GM23338 (cell line): Measurements from ENCODE around the gene CACNA1G. TPM values are rescaled to one million over a fixed set of nuclear protein-coding genes. Genes with fewer than 3 reads are reported as not detected.

Experiments
- ATAC-seq: fragments of 200-7000 bp; cut with Tn5 transposase; 3 replicates; pipeline ENCODE4 v1.9.1; 2020
- DNase-seq: peaks from one replicate; pipeline ENCODE4 v3.0.0-alpha.2; 2015; ENCODE audit warnings: low spot score
- H2AFZ ChIP-seq: fragments of 200-600 bp; sonication (generic); 2 replicates; pipeline ENCODE4 v1.8.0; 2016; ENCODE audit warnings: antibody characterized with exemption, mild to moderate bottlenecking, moderate library complexity
- H3F3A ChIP-seq: fragments of 200-600 bp; sonication (generic); replicated peaks from 2 replicates; pipeline ENCODE4 v1.8.0; 2017; ENCODE audit warnings: antibody characterized with exemption, mixed run types, low read depth
- H3K27ac ChIP-seq: fragments of 200-600 bp; sonication (generic); 2 replicates; pipeline ENCODE4 v1.6.1; 2016; ENCODE audit warnings: low read depth
- H3K27me3 ChIP-seq: fragments of 200-600 bp; sonication (generic); 2 replicates; pipeline ENCODE4 v1.8.0; 2016; ENCODE audit warnings: mild to moderate bottlenecking, mixed run types, moderate library complexity; ENCODE audit not compliant: insufficient read depth
- H3K36me3 ChIP-seq: fragments of 200-600 bp; sonication (generic); 2 replicates; pipeline ENCODE4 v1.8.0; 2016; ENCODE audit warnings: mild to moderate bottlenecking; ENCODE audit not compliant: insufficient read depth
- H3K4me1 ChIP-seq: fragments of 200-600 bp; sonication (generic); 2 replicates; pipeline ENCODE4 v1.8.0; 2016; ENCODE audit warnings: mild to moderate bottlenecking, moderate library complexity; ENCODE audit not compliant: insufficient read depth
- H3K4me2 ChIP-seq: fragments of 200-600 bp; sonication (generic); 2 replicates; pipeline ENCODE4 v1.7.1; 2017; ENCODE audit warnings: mixed run types
- H3K4me3 ChIP-seq: fragments of 200-600 bp; sonication (generic); 2 replicates; pipeline ENCODE4 v1.6.1; 2016; ENCODE audit warnings: mixed run types
- H3K79me2 ChIP-seq: fragments of 200-600 bp; sonication (generic); replicated peaks from 2 replicates; pipeline ENCODE4 v1.8.0; 2017; ENCODE audit warnings: mild to moderate bottlenecking; ENCODE audit not compliant: insufficient read depth
- H3K9me2 ChIP-seq: fragments of 200-600 bp; sonication (generic); 2 replicates; pipeline ENCODE4 v1.8.0; 2017; ENCODE audit not compliant: insufficient read depth
- H4K20me1 ChIP-seq: fragments of 200-600 bp; sonication (generic); replicated peaks from 2 replicates; pipeline ENCODE4 v1.8.0; 2017; ENCODE audit warnings: mild to moderate bottlenecking; ENCODE audit not compliant: insufficient read depth
- H3K27ac Mint-ChIP-seq: 2 replicates; pipeline ENCODE4 v1.8.0; 2020; ENCODE audit warnings: inconsistent platforms, mild to moderate bottlenecking, moderate library complexity, mixed read lengths
- H3K27me3 Mint-ChIP-seq: 3 replicates; pipeline ENCODE4 v1.8.0; 2022; ENCODE audit warnings: low read depth, mild to moderate bottlenecking, moderate library complexity, mixed read lengths, inconsistent platforms; ENCODE audit not compliant: insufficient read depth, poor library complexity
- H3K36me3 Mint-ChIP-seq: 3 replicates; pipeline ENCODE4 v1.8.0; 2021; ENCODE audit warnings: low read depth, mild to moderate bottlenecking, inconsistent platforms, moderate library complexity, mixed read lengths
- H3K4me1 Mint-ChIP-seq: 3 replicates; pipeline ENCODE4 v1.8.0; 2020; ENCODE audit warnings: mild to moderate bottlenecking, inconsistent platforms, mixed read lengths
- H3K4me3 Mint-ChIP-seq: 3 replicates; pipeline ENCODE4 v1.8.0; 2021; ENCODE audit warnings: moderate library complexity, mild to moderate bottlenecking, inconsistent platforms, mixed read lengths
- H3K9me3 Mint-ChIP-seq: 3 replicates; pipeline ENCODE4 v1.8.0; 2020; ENCODE audit warnings: moderate library complexity, mild to moderate bottlenecking, inconsistent platforms, mixed read lengths
- CREB1 ChIP-seq: fragments of 250-450 bp; sonication (Bioruptor Pico); IDR thresholded peaks from 2 replicates; pipeline ENCODE4 v1.5.0; 2020; ENCODE audit warnings: low read depth, mild to moderate bottlenecking, moderate library complexity
- EZH2 ChIP-seq: fragments of 200-600 bp; sonication (generic); IDR thresholded peaks from one replicate; pipeline ENCODE4 v1.8.0; 2017; ENCODE audit warnings: antibody characterized with exemption, mild to moderate bottlenecking, low read depth; ENCODE audit not compliant: unreplicated experiment
- EZH2phosphoT487 ChIP-seq: fragments of 200-600 bp; sonication (generic); IDR thresholded peaks from one replicate; pipeline ENCODE4 v1.8.1; 2018; ENCODE audit warnings: antibody characterized with exemption; ENCODE audit not compliant: unreplicated experiment
- JUNB ChIP-seq: IDR thresholded peaks from one replicate; pipeline ENCODE4 v1.6.1; 2016; ENCODE audit warnings: antibody characterized with exemption; ENCODE audit not compliant: unreplicated experiment
- NANOG ChIP-seq: IDR thresholded peaks from 2 replicates; pipeline ENCODE4 v1.6.1; 2016; ENCODE audit warnings: antibody characterized with exemption, borderline replicate concordance
- POLR2AphosphoS5 ChIP-seq: IDR thresholded peaks from 2 replicates; pipeline ENCODE4 v1.6.1; 2016; ENCODE audit warnings: antibody characterized with exemption, low read depth
- STAT1 ChIP-seq: IDR thresholded peaks from one replicate; pipeline ENCODE4 v1.6.1; 2016; ENCODE audit warnings: antibody characterized with exemption; ENCODE audit not compliant: unreplicated experiment
- ZNF114 ChIP-seq: fragments of 250-450 bp; sonication (Bioruptor Pico); IDR thresholded peaks from 2 replicates; pipeline ENCODE4 v1.5.0; 2020; ENCODE audit warnings: mild to moderate bottlenecking, moderate library complexity
- ZNF331 ChIP-seq: fragments of 250-450 bp; sonication (Bioruptor Pico); IDR thresholded peaks from 2 replicates; pipeline ENCODE4 v1.5.0; 2020; ENCODE audit warnings: low read depth, mild to moderate bottlenecking, moderate library complexity
- polyA plus RNA-seq: library from polyadenylated mRNA; unstranded; fragments of >200 nt; fragmentation: Nextera tagmentation; extraction: Ambion mirVana; gene quantifications from 2 replicates; pipeline ENCODE4 v1.2.1, GENCODE V29; 2016
- total RNA-seq: library from RNA; depleted of rRNA; stranded (reverse); fragments of >200 nt; shearing (Covaris generic); gene quantifications from 2 replicates; pipeline ENCODE4 v1.2.3, GENCODE V29; 2014
- TF ChIP-seq, protein P1 (sequence below): IDR thresholded peaks from one replicate; pipeline ENCODE4 v1.6.1; 2018; ENCODE audit warnings: antibody characterized with exemption; ENCODE audit not compliant: unreplicated experiment
- TF ChIP-seq, protein P2 (sequence below): IDR thresholded peaks from 2 replicates; pipeline ENCODE4 v1.6.1; 2016; ENCODE audit warnings: antibody characterized with exemption
- TF ChIP-seq, protein P3 (sequence below), 2 experiments: fragments of 200-600 bp in 1 of 2; sonication (generic) in 1 of 2; conservative IDR thresholded peaks; 2 replicates each; pipeline versions ENCODE4 v1.5.1 to v1.6.1; 2016 to 2017; ENCODE audit warnings: antibody characterized with exemption in 2 of 2, low read depth in 2 of 2, mild to moderate bottlenecking in 2 of 2, moderate library complexity in 1 of 2
- TF ChIP-seq, protein P4 (sequence below): fragments of 250-450 bp; sonication (Bioruptor Pico); IDR thresholded peaks from 2 replicates; pipeline ENCODE4 v1.5.0; 2020; ENCODE audit warnings: mild to moderate bottlenecking, moderate library complexity

The CACNA1G gene
- total and polyA plus RNA-seq, 2 experiments from 2014 or later, result 1.4 to 5.1 TPM

DNA sequence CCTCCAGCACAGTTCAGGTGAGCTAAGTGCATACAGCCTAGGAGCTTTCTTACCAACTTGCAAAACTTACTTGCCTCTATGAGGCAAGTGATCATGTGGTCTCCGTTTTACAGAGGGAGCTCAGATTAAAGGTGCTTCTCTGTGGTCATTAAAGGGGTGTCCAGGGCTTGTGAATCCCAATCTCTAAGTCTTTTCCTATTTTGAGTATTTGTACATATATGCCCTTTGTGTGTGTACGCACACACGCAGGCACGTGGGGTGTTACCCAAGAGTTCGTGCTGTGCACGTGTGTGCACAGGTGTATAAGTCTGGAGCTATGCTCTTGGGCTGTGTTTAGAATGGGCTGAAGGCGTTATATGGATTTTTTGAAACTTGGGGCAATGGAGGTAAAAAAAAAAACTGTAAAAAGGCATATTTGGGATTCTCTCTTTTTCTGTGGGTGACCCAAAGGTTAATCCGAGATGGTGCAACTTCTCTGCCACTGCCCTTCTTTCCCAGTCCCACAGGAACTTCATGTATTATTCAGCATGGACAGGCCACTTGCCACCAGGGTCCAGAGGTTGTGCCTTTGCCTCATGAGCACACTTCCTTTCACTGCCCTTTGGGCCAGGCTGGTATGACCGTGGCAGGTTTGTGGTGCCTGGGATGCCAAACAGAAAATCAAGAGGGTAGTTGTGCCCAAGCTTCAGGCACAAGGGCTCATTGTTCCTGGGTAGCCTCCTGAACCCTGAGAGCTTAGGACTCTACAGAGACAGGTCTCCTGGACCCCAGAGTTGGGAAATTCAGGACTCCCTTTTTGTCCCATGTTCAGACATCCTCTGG lies 75.7 kb downstream of the CACNA1G start:
- no peaks in the 10 kb centered on the region for H3K36me3 Mint-ChIP-seq
- no peak overlapping the region for H3K27ac Mint-ChIP-seq
- H3K27me3 Mint-ChIP-seq, result peaks cover 37% of the 10 kb centered on the region
- no peaks in the 10 kb centered on the region for H4K20me1 ChIP-seq
- H3K27me3 ChIP-seq, result peaks cover 53% of the 10 kb centered on the region
- no peak overlapping the region for H3K4me3 ChIP-seq
- H3K9me3 Mint-ChIP-seq, result no peaks in the 10 kb centered on the region
- no peaks in the 10 kb centered on the region for H3K9me2 ChIP-seq
- peaks cover 19% of the 10 kb centered on the region for H3K4me1 Mint-ChIP-seq
- no peak for DNase-seq
- TF ChIP-seq, protein P1, sequence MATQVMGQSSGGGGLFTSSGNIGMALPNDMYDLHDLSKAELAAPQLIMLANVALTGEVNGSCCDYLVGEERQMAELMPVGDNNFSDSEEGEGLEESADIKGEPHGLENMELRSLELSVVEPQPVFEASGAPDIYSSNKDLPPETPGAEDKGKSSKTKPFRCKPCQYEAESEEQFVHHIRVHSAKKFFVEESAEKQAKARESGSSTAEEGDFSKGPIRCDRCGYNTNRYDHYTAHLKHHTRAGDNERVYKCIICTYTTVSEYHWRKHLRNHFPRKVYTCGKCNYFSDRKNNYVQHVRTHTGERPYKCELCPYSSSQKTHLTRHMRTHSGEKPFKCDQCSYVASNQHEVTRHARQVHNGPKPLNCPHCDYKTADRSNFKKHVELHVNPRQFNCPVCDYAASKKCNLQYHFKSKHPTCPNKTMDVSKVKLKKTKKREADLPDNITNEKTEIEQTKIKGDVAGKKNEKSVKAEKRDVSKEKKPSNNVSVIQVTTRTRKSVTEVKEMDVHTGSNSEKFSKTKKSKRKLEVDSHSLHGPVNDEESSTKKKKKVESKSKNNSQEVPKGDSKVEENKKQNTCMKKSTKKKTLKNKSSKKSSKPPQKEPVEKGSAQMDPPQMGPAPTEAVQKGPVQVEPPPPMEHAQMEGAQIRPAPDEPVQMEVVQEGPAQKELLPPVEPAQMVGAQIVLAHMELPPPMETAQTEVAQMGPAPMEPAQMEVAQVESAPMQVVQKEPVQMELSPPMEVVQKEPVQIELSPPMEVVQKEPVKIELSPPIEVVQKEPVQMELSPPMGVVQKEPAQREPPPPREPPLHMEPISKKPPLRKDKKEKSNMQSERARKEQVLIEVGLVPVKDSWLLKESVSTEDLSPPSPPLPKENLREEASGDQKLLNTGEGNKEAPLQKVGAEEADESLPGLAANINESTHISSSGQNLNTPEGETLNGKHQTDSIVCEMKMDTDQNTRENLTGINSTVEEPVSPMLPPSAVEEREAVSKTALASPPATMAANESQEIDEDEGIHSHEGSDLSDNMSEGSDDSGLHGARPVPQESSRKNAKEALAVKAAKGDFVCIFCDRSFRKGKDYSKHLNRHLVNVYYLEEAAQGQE, result no peak
- TF ChIP-seq, protein P2, sequence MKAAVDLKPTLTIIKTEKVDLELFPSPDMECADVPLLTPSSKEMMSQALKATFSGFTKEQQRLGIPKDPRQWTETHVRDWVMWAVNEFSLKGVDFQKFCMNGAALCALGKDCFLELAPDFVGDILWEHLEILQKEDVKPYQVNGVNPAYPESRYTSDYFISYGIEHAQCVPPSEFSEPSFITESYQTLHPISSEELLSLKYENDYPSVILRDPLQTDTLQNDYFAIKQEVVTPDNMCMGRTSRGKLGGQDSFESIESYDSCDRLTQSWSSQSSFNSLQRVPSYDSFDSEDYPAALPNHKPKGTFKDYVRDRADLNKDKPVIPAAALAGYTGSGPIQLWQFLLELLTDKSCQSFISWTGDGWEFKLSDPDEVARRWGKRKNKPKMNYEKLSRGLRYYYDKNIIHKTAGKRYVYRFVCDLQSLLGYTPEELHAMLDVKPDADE, result no peak
- TF ChIP-seq JUNB (no peak), STAT1 (no peak), ZNF114 (no peak), EZH2 (no peak), EZH2phosphoT487 (no peak), POLR2AphosphoS5 (no peak), CREB1 (no peak), NANOG (no peak), ZNF331 (CRISPR knock-in tag) (no peak)
- TF ChIP-seq, protein P3, sequence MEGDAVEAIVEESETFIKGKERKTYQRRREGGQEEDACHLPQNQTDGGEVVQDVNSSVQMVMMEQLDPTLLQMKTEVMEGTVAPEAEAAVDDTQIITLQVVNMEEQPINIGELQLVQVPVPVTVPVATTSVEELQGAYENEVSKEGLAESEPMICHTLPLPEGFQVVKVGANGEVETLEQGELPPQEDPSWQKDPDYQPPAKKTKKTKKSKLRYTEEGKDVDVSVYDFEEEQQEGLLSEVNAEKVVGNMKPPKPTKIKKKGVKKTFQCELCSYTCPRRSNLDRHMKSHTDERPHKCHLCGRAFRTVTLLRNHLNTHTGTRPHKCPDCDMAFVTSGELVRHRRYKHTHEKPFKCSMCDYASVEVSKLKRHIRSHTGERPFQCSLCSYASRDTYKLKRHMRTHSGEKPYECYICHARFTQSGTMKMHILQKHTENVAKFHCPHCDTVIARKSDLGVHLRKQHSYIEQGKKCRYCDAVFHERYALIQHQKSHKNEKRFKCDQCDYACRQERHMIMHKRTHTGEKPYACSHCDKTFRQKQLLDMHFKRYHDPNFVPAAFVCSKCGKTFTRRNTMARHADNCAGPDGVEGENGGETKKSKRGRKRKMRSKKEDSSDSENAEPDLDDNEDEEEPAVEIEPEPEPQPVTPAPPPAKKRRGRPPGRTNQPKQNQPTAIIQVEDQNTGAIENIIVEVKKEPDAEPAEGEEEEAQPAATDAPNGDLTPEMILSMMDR (conservative IDR thresholded peaks at IDR 0.05; ENCODE audit: low read depth in 2 of 2), result no peak
- TF ChIP-seq, protein P4, sequence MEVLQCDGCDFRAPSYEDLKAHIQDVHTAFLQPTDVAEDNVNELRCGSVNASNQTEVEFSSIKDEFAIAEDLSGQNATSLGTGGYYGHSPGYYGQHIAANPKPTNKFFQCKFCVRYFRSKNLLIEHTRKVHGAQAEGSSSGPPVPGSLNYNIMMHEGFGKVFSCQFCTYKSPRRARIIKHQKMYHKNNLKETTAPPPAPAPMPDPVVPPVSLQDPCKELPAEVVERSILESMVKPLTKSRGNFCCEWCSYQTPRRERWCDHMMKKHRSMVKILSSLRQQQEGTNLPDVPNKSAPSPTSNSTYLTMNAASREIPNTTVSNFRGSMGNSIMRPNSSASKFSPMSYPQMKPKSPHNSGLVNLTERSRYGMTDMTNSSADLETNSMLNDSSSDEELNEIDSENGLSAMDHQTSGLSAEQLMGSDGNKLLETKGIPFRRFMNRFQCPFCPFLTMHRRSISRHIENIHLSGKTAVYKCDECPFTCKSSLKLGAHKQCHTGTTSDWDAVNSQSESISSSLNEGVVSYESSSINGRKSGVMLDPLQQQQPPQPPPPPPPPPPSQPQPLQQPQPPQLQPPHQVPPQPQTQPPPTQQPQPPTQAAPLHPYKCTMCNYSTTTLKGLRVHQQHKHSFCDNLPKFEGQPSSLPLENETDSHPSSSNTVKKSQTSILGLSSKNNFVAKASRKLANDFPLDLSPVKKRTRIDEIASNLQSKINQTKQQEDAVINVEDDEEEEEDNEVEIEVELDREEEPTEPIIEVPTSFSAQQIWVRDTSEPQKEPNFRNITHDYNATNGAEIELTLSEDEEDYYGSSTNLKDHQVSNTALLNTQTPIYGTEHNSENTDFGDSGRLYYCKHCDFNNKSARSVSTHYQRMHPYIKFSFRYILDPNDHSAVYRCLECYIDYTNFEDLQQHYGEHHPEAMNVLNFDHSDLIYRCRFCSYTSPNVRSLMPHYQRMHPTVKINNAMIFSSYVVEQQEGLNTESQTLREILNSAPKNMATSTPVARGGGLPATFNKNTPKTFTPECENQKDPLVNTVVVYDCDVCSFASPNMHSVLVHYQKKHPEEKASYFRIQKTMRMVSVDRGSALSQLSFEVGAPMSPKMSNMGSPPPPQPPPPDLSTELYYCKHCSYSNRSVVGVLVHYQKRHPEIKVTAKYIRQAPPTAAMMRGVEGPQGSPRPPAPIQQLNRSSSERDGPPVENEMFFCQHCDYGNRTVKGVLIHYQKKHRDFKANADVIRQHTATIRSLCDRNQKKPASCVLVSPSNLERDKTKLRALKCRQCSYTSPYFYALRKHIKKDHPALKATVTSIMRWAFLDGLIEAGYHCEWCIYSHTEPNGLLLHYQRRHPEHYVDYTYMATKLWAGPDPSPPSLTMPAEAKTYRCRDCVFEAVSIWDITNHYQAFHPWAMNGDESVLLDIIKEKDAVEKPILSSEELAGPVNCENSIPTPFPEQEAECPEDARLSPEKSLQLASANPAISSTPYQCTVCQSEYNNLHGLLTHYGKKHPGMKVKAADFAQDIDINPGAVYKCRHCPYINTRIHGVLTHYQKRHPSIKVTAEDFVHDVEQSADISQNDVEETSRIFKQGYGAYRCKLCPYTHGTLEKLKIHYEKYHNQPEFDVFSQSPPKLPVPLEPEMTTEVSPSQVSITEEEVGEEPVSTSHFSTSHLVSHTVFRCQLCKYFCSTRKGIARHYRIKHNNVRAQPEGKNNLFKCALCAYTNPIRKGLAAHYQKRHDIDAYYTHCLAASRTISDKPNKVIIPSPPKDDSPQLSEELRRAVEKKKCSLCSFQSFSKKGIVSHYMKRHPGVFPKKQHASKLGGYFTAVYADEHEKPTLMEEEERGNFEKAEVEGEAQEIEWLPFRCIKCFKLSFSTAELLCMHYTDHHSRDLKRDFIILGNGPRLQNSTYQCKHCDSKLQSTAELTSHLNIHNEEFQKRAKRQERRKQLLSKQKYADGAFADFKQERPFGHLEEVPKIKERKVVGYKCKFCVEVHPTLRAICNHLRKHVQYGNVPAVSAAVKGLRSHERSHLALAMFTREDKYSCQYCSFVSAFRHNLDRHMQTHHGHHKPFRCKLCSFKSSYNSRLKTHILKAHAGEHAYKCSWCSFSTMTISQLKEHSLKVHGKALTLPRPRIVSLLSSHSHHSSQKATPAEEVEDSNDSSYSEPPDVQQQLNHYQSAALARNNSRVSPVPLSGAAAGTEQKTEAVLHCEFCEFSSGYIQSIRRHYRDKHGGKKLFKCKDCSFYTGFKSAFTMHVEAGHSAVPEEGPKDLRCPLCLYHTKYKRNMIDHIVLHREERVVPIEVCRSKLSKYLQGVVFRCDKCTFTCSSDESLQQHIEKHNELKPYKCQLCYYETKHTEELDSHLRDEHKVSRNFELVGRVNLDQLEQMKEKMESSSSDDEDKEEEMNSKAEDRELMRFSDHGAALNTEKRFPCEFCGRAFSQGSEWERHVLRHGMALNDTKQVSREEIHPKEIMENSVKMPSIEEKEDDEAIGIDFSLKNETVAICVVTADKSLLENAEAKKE (CRISPR knock-in tag), result no peak
- no peaks in the 10 kb centered on the region for H3K79me2 ChIP-seq
- ATAC-seq, result no peak
- no peak overlapping the region for H3K27ac ChIP-seq
- H3K36me3 ChIP-seq, result no peaks in the 10 kb centered on the region
- H3K4me2 ChIP-seq, result no peak overlapping the region
- H3F3A ChIP-seq, result 0 out of 2 replicates have a peak, but pooled peaks cover 3% of the 10 kb centered on the region
- H3K4me1 ChIP-seq, result peaks cover 12% of the 10 kb centered on the region
- no peak overlapping the region for H2AFZ ChIP-seq
- H3K4me3 Mint-ChIP-seq, result no peak overlapping the region
